Karpas-422 (cell line): ENCODE data around the gene ZDHHC24. TPM values are rescaled to one million over a fixed set of nuclear protein-coding genes. Genes with fewer than 3 reads are reported as not detected.

Experiments
- DNase-seq: peaks from one replicate; pipeline ENCODE4 v3.0.0-alpha.2; 2015
- H2AFZ ChIP-seq: fragments of 200-600 bp; sonication (generic); 2 replicates; pipeline ENCODE4 v1.6.1; 2014; ENCODE audit warnings: antibody characterized with exemption, low read length, mixed read lengths
- H3K27ac ChIP-seq: fragments of 200-600 bp; sonication (generic); 2 replicates; pipeline ENCODE4 v1.5.1; 2014; ENCODE audit warnings: mild to moderate bottlenecking, low read length, moderate library complexity
- H3K27me3 ChIP-seq: fragments of 200-600 bp; sonication (generic); 2 replicates; pipeline ENCODE4 v1.6.1; 2014; ENCODE audit warnings: low read length, mixed read lengths
- H3K36me3 ChIP-seq: fragments of 200-600 bp; sonication (generic); 2 replicates; pipeline ENCODE4 v1.6.1; 2014; ENCODE audit warnings: low read length, mixed read lengths; ENCODE audit not compliant: insufficient read depth
- H3K4me1 ChIP-seq: fragments of 200-600 bp; sonication (generic); 2 replicates; pipeline ENCODE4 v1.6.1; 2014; ENCODE audit warnings: mild to moderate bottlenecking, low read length, mixed read lengths
- H3K4me2 ChIP-seq: fragments of 200-600 bp; sonication (generic); 2 replicates; pipeline ENCODE4 v1.6.1; 2014; ENCODE audit warnings: low read length, low read depth, mild to moderate bottlenecking; ENCODE audit not compliant: poor library complexity, severe bottlenecking
- H3K4me3 ChIP-seq: fragments of 200-600 bp; sonication (generic); 2 replicates; pipeline ENCODE4 v1.5.1; 2014; ENCODE audit warnings: mild to moderate bottlenecking, antibody characterized with exemption, low read length, mixed read lengths
- H3K79me2 ChIP-seq: fragments of 200-600 bp; sonication (generic); 2 replicates; pipeline ENCODE4 v1.6.1; 2014; ENCODE audit warnings: mild to moderate bottlenecking, low read length, mixed read lengths
- H3K9ac ChIP-seq: fragments of 200-600 bp; sonication (generic); 2 replicates; pipeline ENCODE4 v1.6.0; 2014; ENCODE audit warnings: low read length
- H3K9me2 ChIP-seq: fragments of 200-600 bp; sonication (generic), shearing (Covaris generic); replicated peaks from 2 replicates; pipeline ENCODE4 v1.6.0; 2014; ENCODE audit warnings: mild to moderate bottlenecking, low read length, moderate library complexity; ENCODE audit not compliant: insufficient read depth
- H3K9me3 ChIP-seq: fragments of 300-700, 200-600 bp; sonication (generic); 2 replicates; pipeline ENCODE4 v1.6.1; 2014; ENCODE audit warnings: low read length, mixed read lengths
- H4K20me1 ChIP-seq: fragments of 200-600 bp; sonication (generic); 2 replicates; pipeline ENCODE4 v1.6.1; 2014; ENCODE audit warnings: mild to moderate bottlenecking, antibody characterized with exemption, low read length, low read depth; ENCODE audit not compliant: insufficient read depth
- total RNA-seq: library from RNA; depleted of rRNA; stranded (reverse); fragments of >200 nt; shearing (Covaris generic); gene quantifications from 2 replicates; pipeline ENCODE4 v1.2.3, GENCODE V29; 2014; ENCODE audit warnings: low replicate concordance

Gene ZDHHC24
- total RNA-seq, 1 experiment from 2014 or later, result 22.2 TPM

- H3K27ac ChIP-seq, result no peak overlapping the region
- DNase-seq, result no peak
- H3K4me2 ChIP-seq, result peak overlapping the region; percentile 78
- H3K4me3 ChIP-seq, result peak overlapping the region; percentile 79
- no peaks in the 10 kb centered on the region for H4K20me1 ChIP-seq
- peaks cover 7% of the 10 kb centered on the region for H3K4me1 ChIP-seq
- H2AFZ ChIP-seq, result no peak overlapping the region
- H3K9me3 ChIP-seq, result no peaks in the 10 kb centered on the region
- H3K27me3 ChIP-seq, result no peaks in the 10 kb centered on the region
- peak overlapping the region; percentile 72 for H3K9ac ChIP-seq
- H3K79me2 ChIP-seq, result peaks cover 5% of the 10 kb centered on the region
- H3K9me2 ChIP-seq, result no peaks in the 10 kb centered on the region
- no peaks in the 10 kb centered on the region for H3K36me3 ChIP-seq
These were observed 34.9 kb downstream of the ZDHHC24 start for GRCh38 chr11:66510990-66511339.

- H3K36me3 ChIP-seq, result no peaks in the 10 kb centered on the region
- H3K27ac ChIP-seq, result no peak within 1 kb of the TSS
- H3K9me2 ChIP-seq, result no peaks in the 10 kb centered on the region
- peak within 1 kb of the TSS; percentile 72 for H3K9ac ChIP-seq
- peaks cover 5% of the 10 kb centered on the region for H3K79me2 ChIP-seq
- no peaks in the 10 kb centered on the region for H3K9me3 ChIP-seq
- H3K4me1 ChIP-seq, result peaks cover 7% of the 10 kb centered on the region
- no peaks in the 10 kb centered on the region for H4K20me1 ChIP-seq
- DNase-seq, result peak; percentile 89
- no peaks in the 10 kb centered on the region for H3K27me3 ChIP-seq
- no peak within 1 kb of the TSS for H2AFZ ChIP-seq
- H3K4me3 ChIP-seq, result peak within 1 kb of the TSS; percentile 79
- peak within 1 kb of the TSS; percentile 78 for H3K4me2 ChIP-seq
These were observed 35.4 kb downstream of the ZDHHC24 start, which contains the start of gene BBS1 for GRCh38 chr11:66510271-66510989. BBS1 (plus strand) TSS chr11:66510635; CDS start chr11:66510660, 25 bp downstream.

- Histone ChIP-seq H3K9ac (no peak overlapping the region), H2AFZ (no peak overlapping the region), H3K27ac (no peak overlapping the region), H3K4me3 (no peak overlapping the region), H3K9me2 (no peaks in the 10 kb centered on the region), H3K79me2 (peaks cover 5% of the 10 kb centered on the region), H3K9me3 (no peaks in the 10 kb centered on the region), H4K20me1 (no peaks in the 10 kb centered on the region), H3K27me3 (no peaks in the 10 kb centered on the region), H3K4me1 (peaks cover 7% of the 10 kb centered on the region), H3K4me2 (no peak overlapping the region), H3K36me3 (no peaks in the 10 kb centered on the region)
- DNase-seq, result no peak
These were observed 36.7 kb downstream of the ZDHHC24 start for GRCh38 chr11:66509131-66509561.

GRCh38 chr11:66505276-66505816 lies 40.5 kb downstream of the ZDHHC24 start:
- Histone ChIP-seq H3K9me3 (no peaks in the 10 kb centered on the region), H3K4me1 (no peaks in the 10 kb centered on the region), H3K9ac (no peak overlapping the region), H3K79me2 (no peaks in the 10 kb centered on the region), H4K20me1 (no peaks in the 10 kb centered on the region), H3K4me3 (no peak overlapping the region), H3K27ac (no peak overlapping the region), H3K4me2 (no peak overlapping the region), H3K27me3 (no peaks in the 10 kb centered on the region), H3K36me3 (no peaks in the 10 kb centered on the region), H3K9me2 (no peaks in the 10 kb centered on the region), H2AFZ (no peak overlapping the region)
- no peak for DNase-seq

GRCh38 chr11:66498506-66498905 lies 47.3 kb downstream of the ZDHHC24 start:
- H2AFZ ChIP-seq, result no peak overlapping the region
- H3K36me3 ChIP-seq, result 0 out of 2 replicates have a peak, but pooled peaks cover 2% of the 10 kb centered on the region
- no peaks in the 10 kb centered on the region for H4K20me1 ChIP-seq
- no peak overlapping the region for H3K4me2 ChIP-seq
- H3K4me3 ChIP-seq, result no peak overlapping the region
- no peaks in the 10 kb centered on the region for H3K79me2 ChIP-seq
- no peaks in the 10 kb centered on the region for H3K4me1 ChIP-seq
- H3K9me3 ChIP-seq, result no peaks in the 10 kb centered on the region
- no peaks in the 10 kb centered on the region for H3K9me2 ChIP-seq
- no peak overlapping the region for H3K9ac ChIP-seq
- no peak for DNase-seq
- no peaks in the 10 kb centered on the region for H3K27me3 ChIP-seq
- H3K27ac ChIP-seq, result no peak overlapping the region

- H3K79me2 ChIP-seq, result no peaks in the 10 kb centered on the region
- H4K20me1 ChIP-seq, result no peaks in the 10 kb centered on the region
- no peak overlapping the region for H2AFZ ChIP-seq
- H3K9me2 ChIP-seq, result no peaks in the 10 kb centered on the region
- no peaks in the 10 kb centered on the region for H3K27me3 ChIP-seq
- no peak overlapping the region for H3K4me3 ChIP-seq
- no peaks in the 10 kb centered on the region for H3K9me3 ChIP-seq
- H3K27ac ChIP-seq, result no peak overlapping the region
- no peak for DNase-seq
- no peak overlapping the region for H3K9ac ChIP-seq
- no peak overlapping the region for H3K4me2 ChIP-seq
- H3K36me3 ChIP-seq, result 0 out of 2 replicates have a peak, but pooled peaks cover 2% of the 10 kb centered on the region
- H3K4me1 ChIP-seq, result no peaks in the 10 kb centered on the region
These were observed 48.6 kb downstream of the ZDHHC24 start for GRCh38 chr11:66497206-66497605.

GRCh38 chr11:66495401-66495854 lies 50.4 kb downstream of the ZDHHC24 start:
- Histone ChIP-seq H3K27me3 (no peaks in the 10 kb centered on the region), H3K4me2 (no peak overlapping the region), H3K9ac (no peak overlapping the region), H4K20me1 (no peaks in the 10 kb centered on the region), H3K36me3 (0 out of 2 replicates have a peak, but pooled peaks cover 2% of the 10 kb centered on the region), H2AFZ (no peak overlapping the region), H3K4me3 (no peak overlapping the region), H3K9me2 (no peaks in the 10 kb centered on the region), H3K4me1 (no peaks in the 10 kb centered on the region), H3K9me3 (no peaks in the 10 kb centered on the region), H3K27ac (no peak overlapping the region), H3K79me2 (no peaks in the 10 kb centered on the region)
- DNase-seq, result no peak

- H3K27ac ChIP-seq, result no peak overlapping the region
- H3K4me1 ChIP-seq, result no peaks in the 10 kb centered on the region
- H3K79me2 ChIP-seq, result no peaks in the 10 kb centered on the region
- DNase-seq, result no peak
- no peaks in the 10 kb centered on the region for H3K9me3 ChIP-seq
- no peaks in the 10 kb centered on the region for H4K20me1 ChIP-seq
- H3K27me3 ChIP-seq, result no peaks in the 10 kb centered on the region
- H2AFZ ChIP-seq, result no peak overlapping the region
- no peaks in the 10 kb centered on the region for H3K9me2 ChIP-seq
- no peak overlapping the region for H3K4me2 ChIP-seq
- H3K9ac ChIP-seq, result no peak overlapping the region
- no peak overlapping the region for H3K4me3 ChIP-seq
- 0 out of 2 replicates have a peak, but pooled peaks cover 2% of the 10 kb centered on the region for H3K36me3 ChIP-seq
These were observed 50.9 kb downstream of the ZDHHC24 start for GRCh38 chr11:66494935-66495334.
